HG02840 (cell line): ENCODE data around the gene DRAM2.

Source experiments
- ATAC-seq: cut with Tn5 transposase; IDR thresholded peaks from one replicate; pipeline ENCODE4 v1.9.1; 2021; ENCODE audit warnings: mild to moderate bottlenecking, moderate library complexity, moderate number of reproducible peaks; ENCODE audit not compliant: unreplicated experiment, low FRiP score

DRAM2 gene

GRCh38 chr1:111139956-111140679, at the start of gene DRAM2, which contains the start of gene CEPT1:
DRAM2 (minus strand) TSS chr1:111140093; CDS start chr1:111131554, 8,539 bp downstream.
CEPT1 (plus strand) TSS chr1:111140223; CDS start chr1:111147715, 7,492 bp downstream.
- peak; percentile 74 for ATAC-seq

DNA sequence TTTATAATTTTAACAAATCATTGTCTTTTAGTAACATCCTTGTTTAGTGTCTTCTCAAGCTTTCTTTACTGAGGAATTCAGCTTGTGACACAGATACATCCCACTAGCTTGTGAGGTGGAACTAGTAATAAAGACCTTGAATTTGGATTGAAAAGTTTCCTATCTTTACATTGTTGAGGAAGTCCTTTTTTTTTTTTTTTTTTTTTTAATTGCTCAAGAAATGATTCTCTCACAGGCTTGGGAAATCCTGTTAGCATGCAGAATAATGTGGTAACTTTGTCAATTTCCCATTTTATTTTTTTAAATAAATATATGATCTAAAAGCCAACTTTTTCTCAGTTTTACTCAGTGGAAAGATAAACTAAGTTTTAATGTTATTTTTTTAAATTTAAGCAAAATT, 44.8 kb upstream of the DRAM2 start:
- no peak for ATAC-seq

DNA sequence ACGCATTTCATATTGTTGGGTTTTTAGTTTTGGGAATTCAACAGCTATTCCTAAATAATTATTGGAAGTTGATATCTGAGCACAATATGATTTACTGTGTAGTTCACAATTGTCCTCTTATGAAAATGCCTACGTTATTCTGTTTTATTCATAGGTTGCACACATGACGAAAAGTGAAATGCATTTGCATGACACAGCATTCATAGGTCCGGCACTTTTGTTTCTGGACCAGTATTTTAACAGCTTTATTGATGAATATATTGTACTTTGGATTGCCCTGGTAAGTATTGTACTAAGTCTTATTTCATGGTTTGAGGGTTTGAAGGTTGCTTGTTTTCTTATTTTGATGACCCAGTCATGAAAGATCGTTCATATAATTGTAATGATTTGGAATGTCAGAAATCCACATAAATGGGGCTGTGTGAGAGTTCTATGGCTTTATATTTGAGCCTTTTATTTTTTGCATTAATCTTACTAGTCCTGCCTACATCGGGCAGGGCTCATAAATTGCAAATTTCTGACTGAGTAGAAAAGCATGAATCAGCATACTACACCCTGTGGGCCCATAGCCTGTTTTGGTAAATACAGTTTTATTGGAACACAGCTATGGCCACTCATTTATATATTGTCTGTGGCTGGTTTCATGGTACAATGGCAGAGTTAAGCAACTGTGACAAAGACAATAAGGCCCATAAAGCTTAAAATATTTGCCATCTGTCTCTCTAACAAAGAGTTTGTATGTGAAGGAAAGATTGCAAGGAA, 43.6 kb upstream of the DRAM2 start:
- no peak for ATAC-seq

DNA sequence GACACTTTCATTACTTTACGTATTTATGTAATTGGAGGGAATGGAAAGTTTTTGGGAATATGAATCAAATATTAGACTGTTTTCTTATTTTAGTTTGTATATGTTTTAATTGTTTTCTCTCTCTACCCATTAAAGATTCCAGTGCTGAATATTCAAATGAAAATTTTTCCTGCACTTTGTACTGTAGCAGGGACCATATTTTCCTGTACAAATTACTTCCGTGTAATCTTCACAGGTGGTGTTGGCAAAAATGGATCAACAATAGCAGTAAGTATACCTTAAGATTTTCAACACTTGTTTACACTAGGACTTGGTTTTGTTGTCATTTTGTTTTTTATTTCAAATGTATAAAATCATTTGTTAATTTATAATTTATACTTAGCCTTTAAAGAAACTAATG, 42.2 kb upstream of the DRAM2 start:
- no peak for ATAC-seq

DNA sequence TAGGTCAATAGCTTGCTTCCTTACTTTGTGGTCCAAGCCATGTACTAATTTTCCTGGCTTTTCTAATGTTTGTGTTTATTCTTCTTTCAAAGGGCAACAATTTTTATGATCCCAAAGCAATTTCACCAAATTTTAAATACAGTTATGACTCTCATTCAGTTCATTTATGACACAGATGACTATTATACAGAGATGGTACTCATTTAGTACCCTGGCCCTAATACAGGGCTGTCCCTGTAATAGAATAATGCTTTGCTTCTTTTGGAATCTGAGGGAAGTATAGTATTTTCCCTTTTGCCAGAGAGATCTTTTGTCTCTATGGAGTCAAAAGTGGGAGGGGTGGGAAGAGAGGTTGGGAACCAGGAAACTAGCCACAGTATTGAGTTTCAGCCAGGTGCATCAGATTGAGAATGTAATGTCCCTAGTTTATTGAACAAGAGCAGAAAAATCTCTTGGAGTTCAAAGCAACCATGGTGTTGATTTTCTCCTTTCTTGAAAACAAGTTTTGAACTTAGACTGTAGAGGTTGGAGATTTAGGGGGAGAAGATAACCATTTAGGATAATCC, 40.2 kb upstream of the DRAM2 start:
- ATAC-seq, result no peak

GRCh38 chr1:111176678-111177077, 36.8 kb upstream of the DRAM2 start:
- ATAC-seq, result no peak

GRCh38 chr1:111175349-111175748, 35.5 kb upstream of the DRAM2 start:
- ATAC-seq, result no peak

DNA sequence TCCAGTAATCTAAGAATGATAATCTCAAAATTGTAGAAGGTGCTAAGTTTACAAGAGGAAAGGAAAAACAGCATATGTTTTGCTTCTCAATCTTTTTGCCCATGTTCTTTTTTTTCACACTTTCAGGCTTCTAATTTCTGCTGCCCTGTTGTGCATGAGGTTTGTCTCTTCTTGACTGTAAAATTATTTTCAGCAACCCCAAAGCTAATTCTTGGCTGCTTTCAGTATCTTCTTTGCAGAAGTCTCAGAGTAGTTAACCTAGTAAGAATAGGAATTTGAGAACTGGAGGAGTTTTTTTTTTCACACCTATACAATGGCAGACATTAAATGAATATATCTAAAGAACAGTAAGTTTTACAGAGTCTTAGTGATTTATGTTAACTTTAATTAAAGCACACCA, 34.2 kb upstream of the DRAM2 start:
- ATAC-seq, result no peak

GRCh38 chr1:111172463-111172862, 32.6 kb upstream of the DRAM2 start:
- no peak for ATAC-seq

DNA sequence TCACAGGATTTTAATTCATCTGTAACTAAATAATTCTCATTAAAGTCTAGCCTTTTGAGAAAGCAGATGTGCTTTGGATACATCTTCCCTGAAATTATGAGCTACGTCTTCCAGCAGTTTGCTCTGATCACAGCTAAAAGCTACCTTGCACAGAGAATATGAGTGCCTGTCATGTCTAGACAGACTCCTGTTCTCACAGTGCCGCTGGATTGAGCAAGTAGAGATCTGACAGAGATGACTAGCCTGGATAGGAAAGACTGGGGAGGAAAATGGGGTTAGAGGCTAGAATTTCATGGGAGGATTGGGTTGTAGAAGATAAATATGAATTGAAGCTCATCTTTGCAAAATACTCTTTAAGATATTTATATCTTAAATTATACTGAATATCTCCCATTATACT, 24.3 kb upstream of the DRAM2 start:
- no peak for ATAC-seq

DNA sequence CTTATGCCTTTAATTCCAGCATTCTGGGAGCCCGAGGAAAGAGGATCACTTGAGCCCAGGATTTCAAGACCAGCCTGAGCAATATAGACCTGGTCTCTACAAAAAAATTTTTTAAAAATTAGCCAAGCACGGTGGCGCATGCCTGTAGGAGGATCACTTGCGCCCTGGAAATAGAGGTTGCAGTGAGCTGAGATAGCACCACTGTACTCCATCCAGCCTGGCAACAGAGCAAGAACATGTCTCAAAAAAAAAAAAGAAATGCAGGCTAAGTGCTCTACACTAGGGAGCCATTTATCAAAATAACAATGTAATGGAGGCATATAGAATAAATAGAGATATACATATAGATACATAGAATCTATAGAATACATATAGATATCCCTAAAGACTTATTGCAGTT, 23.5 kb upstream of the DRAM2 start:
- no peak for ATAC-seq

- no peak for ATAC-seq
Measured at GRCh38 chr1:111162488-111162880, 22.6 kb upstream of the DRAM2 start.

DNA sequence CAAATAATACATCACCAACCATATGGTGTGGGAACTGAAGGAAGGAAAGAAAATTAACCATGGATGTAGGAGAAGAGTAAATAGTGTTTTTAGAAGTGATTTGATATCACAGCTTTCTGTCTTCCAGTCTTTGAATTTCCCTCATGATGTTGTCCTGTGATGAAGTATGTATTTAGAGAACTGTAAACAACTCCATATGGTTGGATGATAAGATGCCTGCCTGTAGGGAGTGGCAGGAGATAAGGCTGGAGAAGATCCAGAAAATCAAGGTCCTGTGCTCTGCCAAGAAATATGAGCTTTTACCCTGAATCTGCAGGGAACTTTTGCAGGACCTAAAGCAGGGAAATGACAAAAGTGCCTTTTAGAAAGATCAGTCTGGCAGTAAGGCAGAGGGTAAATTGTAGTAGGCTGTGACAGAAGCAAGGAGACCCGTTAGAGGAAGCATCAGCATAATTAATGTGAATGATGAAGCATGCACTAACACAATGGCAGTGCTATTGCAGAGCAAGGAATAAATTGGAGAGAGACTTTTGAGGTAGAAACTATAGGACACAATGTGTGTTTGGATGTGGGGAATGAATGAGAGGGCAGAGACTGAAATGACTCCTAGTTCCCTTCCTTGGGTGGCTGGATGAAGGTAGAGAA, 22.1 kb upstream of the DRAM2 start:
- ATAC-seq, result no peak

DNA sequence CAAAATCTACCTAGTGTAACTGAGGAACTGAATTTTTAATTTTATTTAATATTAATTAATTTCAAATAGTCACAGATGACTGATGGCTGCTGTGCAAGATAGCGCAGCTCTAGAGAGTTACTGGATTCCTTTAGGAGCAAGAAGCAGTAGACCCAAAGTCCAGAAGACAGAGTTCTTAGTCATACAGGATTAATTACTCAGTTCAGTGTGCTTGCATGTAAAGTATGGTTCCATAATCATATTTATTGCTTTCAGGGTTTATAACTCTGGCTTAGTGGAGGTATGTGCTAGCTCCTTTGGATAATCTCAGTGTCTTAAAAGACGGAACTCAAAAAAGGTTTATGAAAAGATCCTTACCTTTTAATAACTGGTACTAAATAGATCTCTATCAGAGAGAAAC, 17.5 kb upstream of the DRAM2 start:
- ATAC-seq, result no peak

DNA sequence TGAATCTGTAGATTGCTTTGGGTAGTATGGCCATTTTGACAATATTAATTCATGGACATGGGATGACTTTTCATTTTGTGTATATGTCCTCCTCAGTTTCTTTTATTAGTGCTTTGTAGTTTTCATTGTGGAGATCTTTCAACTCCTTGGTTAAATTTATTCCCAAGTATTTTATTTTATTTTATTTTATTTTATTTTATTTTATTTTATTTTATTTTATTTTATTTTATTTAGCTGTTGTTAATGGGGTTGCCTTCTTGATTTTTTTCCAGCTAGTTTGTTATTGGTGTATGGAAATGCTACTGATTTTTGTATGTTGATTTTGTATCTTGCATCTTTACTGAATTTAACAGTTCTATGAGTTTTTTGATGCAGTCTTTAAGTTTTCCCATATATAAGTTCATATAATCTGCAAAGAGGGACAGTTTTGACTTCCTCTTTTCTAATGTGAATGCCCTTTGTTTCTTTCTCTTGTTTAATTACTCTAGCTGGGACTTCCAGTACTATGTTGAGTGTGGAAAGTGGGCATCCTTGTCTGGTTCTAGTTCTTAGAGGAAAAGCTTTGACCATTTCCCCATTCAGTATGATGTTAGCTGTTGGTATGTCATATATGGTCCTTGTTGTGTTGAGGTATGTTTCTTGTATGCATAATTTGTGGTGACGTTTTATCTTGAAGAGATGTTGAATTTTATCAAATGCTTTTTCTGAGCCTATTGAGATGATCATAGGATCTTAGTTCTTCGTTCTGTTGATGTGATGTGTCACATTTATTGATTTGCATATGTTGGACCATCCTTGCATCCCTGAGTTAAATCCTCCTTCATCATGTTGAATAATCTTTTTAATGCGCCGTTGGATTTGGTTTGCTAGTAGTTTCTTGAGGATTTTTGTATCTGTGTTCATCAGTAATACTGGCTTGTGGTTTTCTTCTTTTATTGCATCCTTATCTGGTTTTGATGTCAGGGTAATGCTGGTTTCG, 14.4 kb upstream of the DRAM2 start:
- ATAC-seq, result no peak

DNA sequence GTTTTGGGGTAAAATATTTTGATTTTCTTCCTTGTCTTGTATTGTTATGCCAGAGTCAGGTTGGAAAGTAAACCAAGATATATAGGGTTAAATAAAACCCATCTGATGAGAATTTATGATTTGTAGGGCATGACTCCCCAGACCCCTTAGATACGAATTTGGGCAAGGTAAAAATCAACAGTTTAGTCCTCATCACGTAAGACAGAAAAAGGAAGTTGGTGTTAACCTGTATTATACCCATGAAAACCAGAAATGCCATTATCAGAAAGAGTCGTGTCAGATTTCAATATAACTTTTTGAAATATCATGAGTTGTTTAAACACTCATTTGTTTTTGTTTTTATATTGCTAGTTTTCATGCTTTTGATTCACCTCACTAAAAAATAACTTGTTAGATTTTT, 11.9 kb upstream of the DRAM2 start:
- no peak for ATAC-seq

DNA sequence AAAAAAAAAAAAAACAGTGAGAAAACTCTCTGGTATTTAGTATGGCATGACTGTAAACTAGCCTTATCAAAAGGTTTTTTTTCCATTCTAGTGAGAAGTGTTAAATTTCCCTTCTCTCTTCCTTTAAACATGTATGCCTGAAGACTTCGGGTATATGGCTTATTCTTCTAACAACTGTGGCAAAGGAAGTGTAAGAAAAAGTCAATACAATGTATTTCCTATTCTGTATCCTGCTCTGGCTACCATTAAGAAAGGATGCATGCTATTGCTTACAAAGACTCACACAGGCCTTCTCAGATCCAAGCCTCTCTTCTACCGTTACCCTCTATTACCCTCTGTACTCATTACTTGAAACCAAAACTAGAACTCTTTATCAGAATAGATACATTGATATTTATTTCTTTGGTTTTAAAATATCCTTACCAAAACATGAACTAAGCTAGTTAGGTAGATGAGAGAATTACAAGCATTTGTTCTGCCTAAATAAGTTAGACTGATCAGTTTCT, 8.5 kb upstream of the DRAM2 start:
- no peak for ATAC-seq

GRCh38 chr1:111147948-111148347, 8.1 kb upstream of the DRAM2 start:
- ATAC-seq, result no peak

DNA sequence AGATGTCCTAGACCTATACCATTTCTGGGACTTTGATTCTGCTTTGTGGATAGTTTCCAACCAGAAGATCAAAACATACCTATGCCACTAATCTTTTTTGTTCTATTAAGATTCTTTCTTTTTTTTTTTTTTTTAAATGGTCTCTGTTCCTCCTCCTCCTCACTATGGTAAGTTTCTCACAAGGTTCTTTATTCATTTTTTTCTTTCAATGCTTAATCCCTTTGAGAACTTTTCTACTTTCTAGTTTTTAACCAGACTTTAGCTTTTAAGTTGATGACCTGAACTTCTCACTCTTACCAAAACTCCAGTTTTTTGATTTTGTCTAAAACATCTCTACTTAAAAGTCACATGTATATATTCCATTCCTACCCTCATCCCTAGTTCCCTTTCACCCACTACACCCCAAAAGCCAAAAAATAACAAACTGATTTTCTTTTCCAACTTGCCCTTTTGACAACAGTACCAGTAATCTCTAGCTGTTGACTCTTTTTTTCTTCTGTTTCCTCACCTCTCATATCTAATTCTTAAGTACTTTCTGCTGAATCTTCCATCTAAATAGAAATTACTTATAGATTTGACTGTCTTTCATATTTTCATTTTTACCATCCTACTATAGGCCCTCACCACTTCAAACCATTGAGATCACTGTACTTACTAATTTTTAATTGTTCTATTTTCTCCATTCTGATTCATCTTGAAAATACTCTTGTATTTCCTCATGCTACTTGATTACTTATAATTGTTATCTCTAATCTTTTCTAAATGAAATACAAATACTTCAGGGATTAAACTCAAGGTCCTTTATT, 6.3 kb upstream of the DRAM2 start:
- no peak for ATAC-seq
